NB4 (cell line): ENCODE data around the gene MICAL3.

ENCODE experiments used
- DNase-seq: peaks from one replicate; pipeline ENCODE4 v3.0.0; 2010; ENCODE audit warnings: low read depth
- H3K4me3 ChIP-seq: one replicate; pipeline ENCODE4 v1.5.1; 2011; ENCODE audit warnings: mild to moderate bottlenecking, low read depth, low read length, moderate library complexity
- MYC ChIP-seq: IDR thresholded peaks from 2 replicates; pipeline ENCODE4 v1.6.1; 2011; ENCODE audit warnings: low read depth, low read length
- POLR2A ChIP-seq: IDR thresholded peaks from 2 replicates; pipeline ENCODE4 v1.6.1; 2011; ENCODE audit warnings: mild to moderate bottlenecking; ENCODE audit not compliant: insufficient read length; ENCODE audit errors: extremely low read depth
- TF ChIP-seq, protein P1 (sequence below): IDR thresholded peaks from 2 replicates; pipeline ENCODE4 v1.6.1; 2011; ENCODE audit warnings: low read depth, low read length
- TF ChIP-seq, protein P2 (sequence below): IDR thresholded peaks from one replicate; pipeline ENCODE4 v1.5.1; 2012; ENCODE audit warnings: low read depth, low read length

MICAL3 gene

DNA sequence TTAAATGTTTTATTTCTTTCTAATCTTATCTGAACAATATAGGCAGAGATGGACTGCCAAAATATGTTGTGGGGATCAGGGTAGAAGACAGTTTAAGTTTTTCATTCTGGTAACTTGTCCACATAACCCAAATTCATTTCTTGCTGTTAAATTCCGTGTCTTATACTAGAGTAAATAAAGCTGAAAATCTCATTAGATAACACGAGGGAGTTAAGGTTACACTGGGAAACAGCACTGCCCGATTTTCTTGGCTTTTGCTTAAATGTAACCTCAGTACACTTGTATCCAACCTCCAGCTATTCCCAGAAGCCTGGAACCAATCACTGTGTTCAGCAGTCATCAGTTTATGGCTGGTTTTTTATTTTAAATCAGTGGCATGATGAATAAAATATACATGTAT, 48.2 kb downstream of the MICAL3 start:
- no peak for DNase-seq

DNA sequence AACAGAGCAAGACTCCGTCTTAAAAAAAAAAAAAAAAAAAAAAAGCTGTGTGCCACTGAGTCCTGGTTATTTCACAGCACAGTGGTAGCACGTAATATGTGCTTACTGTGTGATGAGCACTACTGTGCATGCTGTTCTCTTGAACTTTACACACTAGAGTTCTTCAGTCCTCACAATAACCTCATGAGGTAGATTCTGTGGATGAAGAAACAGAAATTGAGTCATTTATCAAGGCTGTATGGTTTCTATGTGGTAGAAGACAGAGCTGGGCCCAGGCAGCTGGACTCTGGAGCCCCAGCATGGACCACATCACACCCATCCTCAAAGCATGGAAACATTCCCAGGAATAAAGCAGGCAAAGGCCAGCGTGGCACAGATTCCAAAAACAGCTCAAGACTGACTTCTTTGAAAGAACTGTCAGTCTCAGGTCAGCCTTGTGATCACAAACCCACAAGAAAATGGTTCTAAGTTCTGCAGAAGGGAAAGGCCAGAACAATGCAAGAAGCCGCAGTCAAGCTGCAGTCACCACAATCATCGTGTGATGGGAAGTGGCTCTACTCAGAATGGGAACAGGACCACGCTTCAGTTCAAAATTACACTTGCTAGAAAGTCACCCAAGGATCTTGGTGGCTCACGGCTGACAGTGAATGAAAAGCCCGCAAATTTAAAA, 49.5 kb downstream of the MICAL3 start:
- no peak overlapping the region for H3K4me3 ChIP-seq
- TF ChIP-seq POLR2A: no peak
- TF ChIP-seq, protein P1, sequence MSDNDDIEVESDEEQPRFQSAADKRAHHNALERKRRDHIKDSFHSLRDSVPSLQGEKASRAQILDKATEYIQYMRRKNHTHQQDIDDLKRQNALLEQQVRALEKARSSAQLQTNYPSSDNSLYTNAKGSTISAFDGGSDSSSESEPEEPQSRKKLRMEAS: no peak
- no peak for TF ChIP-seq MYC
- TF ChIP-seq, protein P2, sequence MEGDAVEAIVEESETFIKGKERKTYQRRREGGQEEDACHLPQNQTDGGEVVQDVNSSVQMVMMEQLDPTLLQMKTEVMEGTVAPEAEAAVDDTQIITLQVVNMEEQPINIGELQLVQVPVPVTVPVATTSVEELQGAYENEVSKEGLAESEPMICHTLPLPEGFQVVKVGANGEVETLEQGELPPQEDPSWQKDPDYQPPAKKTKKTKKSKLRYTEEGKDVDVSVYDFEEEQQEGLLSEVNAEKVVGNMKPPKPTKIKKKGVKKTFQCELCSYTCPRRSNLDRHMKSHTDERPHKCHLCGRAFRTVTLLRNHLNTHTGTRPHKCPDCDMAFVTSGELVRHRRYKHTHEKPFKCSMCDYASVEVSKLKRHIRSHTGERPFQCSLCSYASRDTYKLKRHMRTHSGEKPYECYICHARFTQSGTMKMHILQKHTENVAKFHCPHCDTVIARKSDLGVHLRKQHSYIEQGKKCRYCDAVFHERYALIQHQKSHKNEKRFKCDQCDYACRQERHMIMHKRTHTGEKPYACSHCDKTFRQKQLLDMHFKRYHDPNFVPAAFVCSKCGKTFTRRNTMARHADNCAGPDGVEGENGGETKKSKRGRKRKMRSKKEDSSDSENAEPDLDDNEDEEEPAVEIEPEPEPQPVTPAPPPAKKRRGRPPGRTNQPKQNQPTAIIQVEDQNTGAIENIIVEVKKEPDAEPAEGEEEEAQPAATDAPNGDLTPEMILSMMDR: no peak
- DNase-seq: no peak

More for the DNA sequence above, 48.2 kb downstream of the MICAL3 start:
- TF ChIP-seq, protein P2: no peak
- TF ChIP-seq, protein P1: no peak
- no peak for TF ChIP-seq MYC
- no peak for TF ChIP-seq POLR2A
- H3K4me3 ChIP-seq: no peak overlapping the region

DNA sequence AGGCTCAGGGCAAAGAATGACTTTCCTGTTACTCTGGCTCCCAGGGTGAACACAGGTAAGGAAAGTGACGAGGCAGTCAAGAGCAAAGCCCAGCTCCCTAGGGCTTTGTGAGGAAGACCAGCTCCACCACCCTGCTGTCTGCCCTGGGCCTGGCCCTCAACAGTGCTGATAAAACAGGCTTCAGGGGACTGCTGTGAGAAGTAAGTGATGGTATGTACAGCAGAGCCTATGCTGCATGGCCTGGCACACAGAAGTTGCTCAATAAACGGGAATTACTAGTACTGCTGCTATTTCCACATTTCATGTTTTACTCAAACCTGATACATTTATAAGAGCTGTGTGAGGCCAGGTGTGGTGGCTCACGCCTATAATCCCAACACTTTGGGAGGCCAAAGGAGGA, 50.3 kb downstream of the MICAL3 start:
- TF ChIP-seq, protein P2: no peak
- no peak for TF ChIP-seq MYC
- TF ChIP-seq, protein P1: no peak
- no peak for DNase-seq

DNA sequence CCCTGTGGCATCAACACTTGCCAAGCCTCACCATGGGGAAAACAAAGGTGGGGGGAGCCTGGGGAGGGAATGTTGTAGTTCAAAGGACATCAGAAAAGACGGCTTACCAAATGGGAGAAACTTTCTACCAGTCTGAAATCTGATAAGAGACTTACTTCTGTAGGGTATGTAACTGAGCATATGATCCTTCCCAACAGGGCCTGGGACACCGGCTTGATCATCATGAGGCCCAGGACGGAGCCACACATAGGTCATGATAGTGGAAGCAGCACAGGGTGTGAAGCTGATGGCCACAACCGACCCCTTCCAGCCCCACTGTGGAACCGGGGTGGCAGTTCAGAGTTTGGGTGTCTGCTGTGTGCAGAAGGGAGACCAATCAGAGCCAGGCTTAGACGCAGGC, 51.1 kb downstream of the MICAL3 start:
- no peak overlapping the region for H3K4me3 ChIP-seq
- TF ChIP-seq, protein P1: no peak
- no peak for TF ChIP-seq POLR2A
- TF ChIP-seq MYC: no peak
- TF ChIP-seq, protein P2: no peak
- DNase-seq: no peak

More for the DNA sequence above, 50.3 kb downstream of the MICAL3 start:
- no peak overlapping the region for H3K4me3 ChIP-seq

DNA sequence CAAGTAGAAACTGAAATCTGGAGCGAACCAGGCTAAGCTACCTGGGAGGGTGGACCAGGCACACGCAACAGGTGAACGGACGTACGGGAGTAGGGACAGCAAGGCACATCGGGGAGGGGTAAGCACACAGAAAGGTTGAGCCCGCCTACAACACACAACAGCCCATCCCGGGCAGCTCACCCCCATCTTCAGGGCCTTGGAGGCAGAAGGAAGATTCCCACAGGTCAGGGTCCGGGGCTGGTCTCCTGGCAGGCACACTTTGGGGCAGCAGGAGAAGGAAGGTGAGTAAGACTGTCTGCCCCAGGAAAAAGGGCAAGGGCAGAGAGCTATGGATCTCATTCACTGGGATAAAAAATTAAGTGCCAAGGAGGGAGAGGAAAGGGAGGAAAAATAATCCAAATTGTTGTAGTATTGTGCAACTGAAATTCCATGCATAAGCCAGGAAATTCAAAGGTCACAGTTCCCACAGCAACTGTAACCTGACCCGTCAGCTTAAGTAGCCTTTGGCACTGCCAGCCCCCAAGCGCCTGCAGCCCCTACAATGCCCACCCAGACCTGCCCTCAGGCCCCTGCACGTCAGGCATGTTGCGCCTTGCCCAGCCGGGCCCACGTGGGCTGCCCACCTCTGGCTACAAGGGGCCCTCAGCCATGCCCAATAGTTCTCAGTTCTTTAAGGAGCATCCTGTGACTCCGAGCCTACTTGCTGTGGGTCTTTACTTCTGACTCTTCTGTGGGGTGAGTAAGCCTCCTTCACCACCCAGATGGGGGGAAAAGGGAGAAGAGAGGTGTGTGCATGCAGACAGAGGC, 51.8 kb downstream of the MICAL3 start:
- TF ChIP-seq MYC: no peak
- TF ChIP-seq, protein P2: no peak
- TF ChIP-seq POLR2A: no peak
- TF ChIP-seq, protein P1: no peak
- DNase-seq: no peak
- no peak overlapping the region for H3K4me3 ChIP-seq
